ENCODE data around the gene PPFIBP1.

The PPFIBP1 gene

DNA sequence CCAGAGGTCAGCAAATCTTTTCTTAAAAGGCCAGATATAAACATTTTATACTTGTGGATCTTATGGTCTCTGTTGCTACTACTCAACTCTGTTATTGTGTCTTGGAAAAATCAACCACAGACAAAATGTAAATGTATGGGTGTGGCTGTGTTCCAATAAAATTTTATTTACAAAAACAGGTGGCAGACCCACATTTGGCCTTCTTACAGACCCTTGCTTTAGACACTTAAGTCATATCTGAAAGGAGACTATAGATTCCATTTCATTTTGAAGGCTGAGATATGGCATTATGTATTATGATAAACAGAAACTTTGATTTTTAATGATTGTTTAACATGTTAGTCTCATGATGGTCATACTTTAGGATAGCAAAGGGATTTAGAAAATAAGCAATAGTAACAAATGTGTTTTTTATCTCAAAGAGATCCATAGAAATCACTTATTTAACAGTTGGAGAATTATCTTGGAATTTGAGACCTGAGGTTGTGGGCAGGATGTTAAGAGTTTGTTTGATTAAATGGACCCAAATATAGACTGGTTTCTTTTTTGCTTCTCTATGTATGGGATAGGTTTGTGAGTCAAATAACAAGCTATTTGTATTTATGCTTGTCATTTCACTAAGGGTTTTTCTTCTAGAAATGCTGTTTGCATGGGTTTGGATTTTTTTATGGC is 51.2 kb downstream of the PPFIBP1 start:
- TF ChIP-seq CTCF (IDR thresholded peaks at IDR 0.05): no peak

GRCh38 chr12:27575762-27576118 is 51.7 kb downstream of the PPFIBP1 start:
- no peak for TF ChIP-seq CTCF (IDR thresholded peaks at IDR 0.05)

- TF ChIP-seq CTCF (IDR thresholded peaks at IDR 0.05): no peak
Measured at GRCh38 chr12:27576667-27577347, 52.8 kb downstream of the PPFIBP1 start.

- TF ChIP-seq CTCF (IDR thresholded peaks at IDR 0.05): no peak
Measured at GRCh38 chr12:27577688-27578087, 53.7 kb downstream of the PPFIBP1 start.

- TF ChIP-seq CTCF (IDR thresholded peaks at IDR 0.05): no peak
Measured at GRCh38 chr12:27578689-27579372, 54.8 kb downstream of the PPFIBP1 start.

DNA sequence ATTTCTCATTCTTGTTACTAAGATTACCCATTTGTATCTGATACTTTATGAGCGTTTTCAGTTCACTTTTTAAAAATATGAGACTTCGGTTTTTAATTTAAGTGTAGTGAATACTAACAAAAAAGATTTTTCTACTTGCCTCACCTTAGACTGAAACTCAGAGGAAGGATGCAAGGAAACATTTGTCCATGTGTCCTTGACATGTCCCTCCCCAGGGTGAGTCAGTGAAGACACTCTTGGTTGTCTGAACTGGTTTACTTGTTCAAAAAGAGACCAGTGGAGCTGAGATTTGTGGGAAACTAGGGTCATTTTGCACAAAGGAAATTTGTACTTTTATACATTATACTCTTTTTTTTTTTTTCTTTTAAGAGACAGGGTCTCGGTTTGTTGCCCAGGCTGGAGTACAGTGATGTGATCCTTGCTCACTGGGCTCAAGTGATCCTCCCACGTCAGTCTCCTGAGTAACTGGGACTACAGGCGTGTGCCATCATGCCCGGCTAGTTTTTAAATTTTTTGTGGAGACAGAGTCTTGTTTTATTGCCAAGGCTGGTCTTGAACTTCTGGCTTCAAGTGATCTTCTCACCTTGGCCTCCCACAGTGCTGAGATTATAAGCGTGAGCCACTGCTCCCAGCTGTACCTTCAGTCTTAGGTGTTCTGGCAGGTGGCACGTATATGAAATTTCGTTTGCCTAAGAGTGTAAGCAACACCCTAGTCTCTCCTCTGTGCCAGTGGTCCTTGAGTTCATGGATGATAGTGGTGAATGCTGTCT is 56.7 kb downstream of the PPFIBP1 start:
- TF ChIP-seq CTCF (IDR thresholded peaks at IDR 0.05): no peak

DNA sequence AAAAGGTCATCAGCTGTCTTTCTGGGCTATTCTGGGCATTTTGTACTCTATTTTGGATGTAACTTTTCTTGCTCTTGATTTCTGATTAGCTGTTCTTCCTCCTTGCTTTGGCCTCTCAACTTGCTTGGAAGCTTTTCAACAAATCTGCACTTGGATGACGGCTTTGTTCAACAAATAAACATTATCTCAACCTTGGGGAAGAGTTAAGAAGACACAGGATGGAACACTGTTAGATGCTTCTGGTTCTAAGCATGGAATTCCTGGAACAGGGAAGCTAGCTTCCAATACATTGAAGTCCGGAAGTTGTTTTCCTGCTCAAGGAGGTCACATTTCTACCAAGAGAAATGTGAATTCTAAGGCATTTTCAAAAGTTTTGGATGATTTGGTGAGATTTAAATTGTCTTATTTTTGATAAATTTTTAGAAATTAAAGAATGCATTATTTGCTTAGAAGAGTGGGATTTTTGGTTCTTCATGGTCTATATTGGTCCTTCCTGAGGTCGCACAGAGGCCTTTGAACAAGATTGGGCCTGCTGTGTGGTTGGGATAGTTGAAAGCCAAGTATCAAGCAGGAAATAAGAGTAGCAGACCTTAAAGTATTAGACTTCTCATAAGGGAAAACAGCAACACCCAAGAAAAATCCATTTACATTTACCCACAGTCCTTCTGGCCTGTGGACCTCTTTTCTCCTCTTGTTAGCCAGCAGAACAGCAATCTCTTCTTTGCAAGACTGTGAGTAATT is 59.2 kb downstream of the PPFIBP1 start:
- TF ChIP-seq CTCF (IDR thresholded peaks at IDR 0.05): no peak

All from LNCAP (cell line).